Raji (cell line): ENCODE measurements around the gene ERMP1.

Experiments
- POLR2A ChIP-seq: IDR thresholded peaks from 2 replicates; pipeline ENCODE4 v1.6.1; 2011; ENCODE audit warnings: low read depth, low read length, control low read depth; ENCODE audit not compliant: insufficient read depth

ERMP1 gene, protein sequence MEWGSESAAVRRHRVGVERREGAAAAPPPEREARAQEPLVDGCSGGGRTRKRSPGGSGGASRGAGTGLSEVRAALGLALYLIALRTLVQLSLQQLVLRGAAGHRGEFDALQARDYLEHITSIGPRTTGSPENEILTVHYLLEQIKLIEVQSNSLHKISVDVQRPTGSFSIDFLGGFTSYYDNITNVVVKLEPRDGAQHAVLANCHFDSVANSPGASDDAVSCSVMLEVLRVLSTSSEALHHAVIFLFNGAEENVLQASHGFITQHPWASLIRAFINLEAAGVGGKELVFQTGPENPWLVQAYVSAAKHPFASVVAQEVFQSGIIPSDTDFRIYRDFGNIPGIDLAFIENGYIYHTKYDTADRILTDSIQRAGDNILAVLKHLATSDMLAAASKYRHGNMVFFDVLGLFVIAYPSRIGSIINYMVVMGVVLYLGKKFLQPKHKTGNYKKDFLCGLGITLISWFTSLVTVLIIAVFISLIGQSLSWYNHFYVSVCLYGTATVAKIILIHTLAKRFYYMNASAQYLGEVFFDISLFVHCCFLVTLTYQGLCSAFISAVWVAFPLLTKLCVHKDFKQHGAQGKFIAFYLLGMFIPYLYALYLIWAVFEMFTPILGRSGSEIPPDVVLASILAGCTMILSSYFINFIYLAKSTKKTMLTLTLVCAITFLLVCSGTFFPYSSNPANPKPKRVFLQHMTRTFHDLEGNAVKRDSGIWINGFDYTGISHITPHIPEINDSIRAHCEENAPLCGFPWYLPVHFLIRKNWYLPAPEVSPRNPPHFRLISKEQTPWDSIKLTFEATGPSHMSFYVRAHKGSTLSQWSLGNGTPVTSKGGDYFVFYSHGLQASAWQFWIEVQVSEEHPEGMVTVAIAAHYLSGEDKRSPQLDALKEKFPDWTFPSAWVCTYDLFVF

DNA sequence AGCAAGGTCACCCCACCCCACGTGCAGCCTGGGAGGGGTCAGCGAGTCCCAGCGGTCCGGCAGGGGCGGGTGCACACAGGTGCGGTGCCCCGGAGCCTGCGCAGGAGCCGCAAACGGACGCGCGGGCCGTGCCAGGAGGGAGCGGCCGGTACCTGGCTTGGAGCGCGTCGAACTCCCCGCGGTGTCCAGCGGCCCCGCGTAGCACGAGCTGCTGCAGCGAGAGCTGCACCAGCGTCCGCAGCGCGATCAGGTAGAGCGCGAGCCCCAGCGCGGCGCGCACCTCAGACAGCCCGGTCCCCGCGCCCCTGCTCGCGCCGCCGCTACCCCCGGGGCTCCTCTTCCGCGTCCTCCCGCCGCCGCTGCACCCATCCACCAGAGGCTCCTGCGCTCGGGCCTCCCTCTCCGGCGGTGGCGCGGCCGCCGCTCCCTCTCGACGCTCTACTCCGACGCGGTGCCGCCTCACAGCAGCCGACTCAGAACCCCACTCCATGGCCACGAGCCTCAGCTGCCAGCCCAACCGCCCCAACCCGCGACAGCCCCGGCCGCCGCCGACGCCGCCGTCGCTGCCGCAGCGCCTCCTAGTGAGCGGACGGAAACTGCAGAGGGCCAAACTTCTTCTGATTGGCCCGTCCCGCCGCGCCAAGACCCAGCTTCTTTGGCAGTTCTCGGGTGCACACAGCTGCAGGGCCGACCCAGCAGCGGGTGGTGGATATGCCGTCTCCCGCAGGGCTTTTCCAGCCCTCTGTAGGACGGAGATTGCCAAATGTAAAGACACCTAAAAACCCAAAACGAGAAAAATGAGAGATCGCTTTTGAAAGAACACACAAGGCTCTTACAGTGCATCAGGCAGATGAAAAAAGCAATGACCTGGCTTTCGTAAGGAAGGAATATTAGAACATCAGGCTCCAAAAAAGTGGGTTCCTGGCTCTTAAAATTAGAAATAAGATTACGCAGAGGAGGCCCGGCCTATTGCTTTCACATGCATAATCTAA is at the start of gene ERMP1:
ERMP1 (minus strand) TSS at position 580 of the 992 bp plus-strand sequence; CDS start at position 490, 90 bp downstream.
- TF ChIP-seq POLR2A, result peak; percentile 77

DNA sequence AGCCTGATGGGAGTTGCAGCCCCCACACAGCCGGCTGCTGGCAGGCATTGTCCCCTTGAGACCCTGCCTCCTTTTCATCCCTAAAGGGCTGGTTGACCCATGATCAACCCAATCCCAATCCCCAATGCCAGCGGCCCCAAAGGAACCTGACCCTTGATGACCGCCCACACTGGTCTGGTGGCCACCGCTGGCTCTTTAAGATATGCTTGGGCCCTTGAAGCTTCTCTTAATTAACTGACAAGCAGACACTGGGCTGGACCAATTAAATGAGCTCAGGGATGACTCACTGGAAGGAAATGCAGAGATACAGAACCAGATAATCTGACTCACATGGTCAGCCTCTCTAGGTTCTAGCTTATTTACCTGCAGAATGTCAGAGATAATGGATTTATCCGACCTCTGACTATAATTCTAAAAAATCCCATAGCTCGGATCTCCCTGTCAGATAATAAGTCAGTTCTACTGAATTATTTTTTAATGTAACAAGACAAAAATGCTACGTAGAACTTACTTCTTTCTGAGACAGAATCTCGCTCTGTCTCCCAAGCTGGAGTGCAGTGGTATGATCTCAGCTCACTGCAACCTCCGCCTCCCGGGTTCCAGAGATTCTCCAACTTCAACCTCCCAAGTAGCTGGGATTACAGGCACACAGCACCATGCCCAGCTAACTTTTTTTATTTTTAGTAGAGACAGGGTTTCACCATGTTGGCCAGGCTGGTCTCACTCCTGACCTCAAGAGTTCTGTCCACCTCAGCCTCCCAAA is 46.7 kb upstream of the ERMP1 start:
- no peak for TF ChIP-seq POLR2A

DNA sequence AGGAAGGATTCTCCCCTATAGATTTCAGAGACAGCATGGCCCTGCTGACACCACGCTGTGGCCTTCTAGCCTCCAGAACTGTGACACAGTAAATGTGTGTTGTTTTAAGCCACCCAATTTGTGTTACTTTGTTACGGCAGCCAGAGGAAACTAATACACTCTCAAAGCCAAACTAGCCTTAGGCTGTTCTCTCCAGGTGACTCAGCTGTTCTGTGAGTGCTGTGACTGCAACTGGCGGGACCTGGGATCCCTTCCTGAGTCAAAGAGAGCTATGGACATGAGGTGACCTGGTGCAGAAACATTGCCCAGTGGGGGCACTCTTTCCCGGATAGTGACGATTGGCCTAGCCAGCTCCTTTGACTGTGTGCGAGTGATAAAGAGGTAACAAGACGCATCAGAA is 43.8 kb upstream of the ERMP1 start:
- no peak for TF ChIP-seq POLR2A

DNA sequence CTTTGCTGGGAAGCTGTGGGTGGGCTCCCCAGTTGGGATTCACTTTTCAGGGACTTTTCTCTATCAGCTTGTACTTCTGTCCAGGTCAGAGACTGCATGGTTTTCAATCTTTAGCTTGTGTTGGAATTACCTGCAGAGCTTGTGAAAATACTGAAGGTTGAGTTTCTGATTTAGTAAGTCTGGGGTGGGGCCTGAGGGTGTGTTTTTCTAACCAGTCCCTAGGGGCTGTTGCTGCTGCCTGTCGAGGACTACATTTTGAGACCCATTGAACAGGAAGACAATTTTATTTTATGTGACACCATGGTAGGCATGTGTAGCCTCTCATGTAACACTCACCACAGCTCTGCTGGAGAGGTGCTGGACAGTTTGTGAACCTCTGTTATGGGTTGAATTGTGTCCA is 43.1 kb upstream of the ERMP1 start:
- no peak for TF ChIP-seq POLR2A

DNA sequence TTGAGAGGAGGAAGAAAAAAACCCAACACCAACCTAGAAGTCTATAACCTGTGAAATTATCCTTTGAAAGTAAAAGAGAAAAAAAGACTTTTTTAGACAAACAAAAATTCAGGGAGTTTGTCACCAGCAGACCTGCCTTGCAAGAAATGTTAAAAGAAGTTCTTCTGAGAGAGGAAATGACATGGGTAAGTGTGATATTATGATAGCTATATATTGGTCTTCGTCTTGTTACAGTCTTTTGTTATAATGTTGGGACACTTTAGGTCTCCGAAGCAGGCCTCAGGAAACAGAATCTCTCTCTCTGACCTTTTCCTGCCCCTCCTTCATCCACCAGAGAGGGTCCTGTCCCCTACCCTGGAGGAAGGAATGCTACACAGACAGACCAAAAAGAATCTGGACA is 41.1 kb upstream of the ERMP1 start:
- no peak for TF ChIP-seq POLR2A

DNA sequence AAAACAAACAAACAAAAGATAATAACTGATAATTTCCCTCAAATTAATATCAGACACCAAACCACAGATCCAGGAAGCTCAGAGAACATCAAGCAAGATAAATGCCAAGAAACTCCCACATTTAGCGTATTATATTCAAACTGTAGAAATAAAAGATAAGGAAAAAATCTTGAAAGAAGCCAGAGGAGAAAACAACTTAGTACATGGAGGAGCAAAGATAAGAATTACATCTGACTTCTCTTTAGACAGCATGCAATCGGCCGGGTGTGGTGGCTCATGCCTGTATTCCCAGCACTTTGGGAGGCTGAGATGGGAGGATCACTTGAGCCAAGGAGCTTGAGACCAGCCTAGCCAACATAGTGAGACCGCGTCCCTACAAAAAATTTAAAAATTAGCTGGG is 40.5 kb upstream of the ERMP1 start:
- TF ChIP-seq POLR2A, result no peak

DNA sequence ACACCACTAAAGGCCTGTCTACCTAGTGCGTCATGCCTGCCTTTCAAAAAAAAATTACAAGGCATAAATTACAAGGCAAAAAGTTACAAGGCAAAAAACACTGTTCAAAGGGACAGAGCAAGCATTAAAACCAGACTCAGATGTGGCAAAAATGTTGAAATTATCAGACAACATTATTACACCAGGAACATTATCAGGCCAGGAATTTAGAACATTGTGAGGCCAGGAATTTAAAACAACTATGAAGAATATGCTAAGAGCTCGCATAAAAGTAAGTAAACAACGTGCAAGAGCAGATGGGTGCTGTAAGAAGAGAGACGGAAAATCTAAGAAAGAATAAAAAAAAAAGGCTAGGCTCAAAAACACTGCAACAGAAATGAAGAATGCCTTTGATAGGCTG is 39.6 kb upstream of the ERMP1 start:
- TF ChIP-seq POLR2A, result no peak

DNA sequence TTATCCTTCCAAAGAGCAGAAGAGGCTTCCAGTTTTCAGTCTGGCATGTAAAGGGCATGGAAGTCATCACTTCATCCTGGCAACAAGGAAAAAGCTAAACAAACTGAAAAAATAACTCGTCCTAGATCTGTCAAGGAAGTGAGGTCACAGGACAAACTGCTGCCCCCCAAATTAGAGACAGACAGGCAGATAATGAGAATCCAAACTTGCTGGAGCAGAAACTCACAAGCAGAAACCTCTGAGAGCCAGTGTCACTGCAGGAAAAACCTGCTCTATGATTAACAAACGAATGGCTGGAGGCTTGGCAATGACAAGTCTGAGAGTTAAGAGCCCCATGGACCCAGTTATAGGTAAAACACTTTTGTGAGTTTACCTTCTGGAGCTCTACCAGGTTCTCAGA is 38.9 kb upstream of the ERMP1 start:
- TF ChIP-seq POLR2A, result no peak

DNA sequence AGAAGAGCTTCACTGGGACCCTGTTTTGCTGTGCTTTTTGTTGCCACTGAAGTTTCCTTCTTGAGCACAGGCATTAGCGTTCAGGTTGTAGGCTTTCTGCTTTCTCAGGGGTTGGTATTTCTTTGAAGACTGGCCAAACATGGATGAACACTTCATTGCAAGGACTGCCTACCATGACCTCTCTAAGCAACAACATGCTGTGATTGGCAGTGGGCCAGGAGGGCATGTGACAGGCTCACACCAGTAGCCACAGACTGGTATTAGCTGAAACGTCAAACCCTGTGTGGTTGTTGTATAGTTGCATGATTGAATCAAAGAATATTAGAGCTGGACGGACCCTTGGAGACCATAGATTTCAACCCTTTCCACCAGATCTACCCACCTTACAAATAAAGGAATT is 37.8 kb upstream of the ERMP1 start:
- TF ChIP-seq POLR2A, result no peak

DNA sequence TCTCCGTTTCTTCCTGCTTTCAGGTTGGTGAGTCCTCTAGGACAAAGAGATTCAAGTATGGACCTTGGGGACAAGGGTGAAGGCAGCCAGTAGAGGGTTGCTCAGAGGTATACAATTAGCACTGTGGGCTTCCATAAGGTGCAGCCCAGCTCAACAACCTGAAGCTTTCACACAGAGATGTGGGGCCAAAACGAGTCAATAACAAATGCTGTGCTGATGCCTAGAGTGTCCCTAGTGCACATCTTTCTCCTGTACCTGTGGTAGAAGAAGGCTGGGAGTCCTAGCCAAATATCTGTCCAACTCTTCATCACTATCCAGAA is 37.1 kb upstream of the ERMP1 start:
- no peak for TF ChIP-seq POLR2A

DNA sequence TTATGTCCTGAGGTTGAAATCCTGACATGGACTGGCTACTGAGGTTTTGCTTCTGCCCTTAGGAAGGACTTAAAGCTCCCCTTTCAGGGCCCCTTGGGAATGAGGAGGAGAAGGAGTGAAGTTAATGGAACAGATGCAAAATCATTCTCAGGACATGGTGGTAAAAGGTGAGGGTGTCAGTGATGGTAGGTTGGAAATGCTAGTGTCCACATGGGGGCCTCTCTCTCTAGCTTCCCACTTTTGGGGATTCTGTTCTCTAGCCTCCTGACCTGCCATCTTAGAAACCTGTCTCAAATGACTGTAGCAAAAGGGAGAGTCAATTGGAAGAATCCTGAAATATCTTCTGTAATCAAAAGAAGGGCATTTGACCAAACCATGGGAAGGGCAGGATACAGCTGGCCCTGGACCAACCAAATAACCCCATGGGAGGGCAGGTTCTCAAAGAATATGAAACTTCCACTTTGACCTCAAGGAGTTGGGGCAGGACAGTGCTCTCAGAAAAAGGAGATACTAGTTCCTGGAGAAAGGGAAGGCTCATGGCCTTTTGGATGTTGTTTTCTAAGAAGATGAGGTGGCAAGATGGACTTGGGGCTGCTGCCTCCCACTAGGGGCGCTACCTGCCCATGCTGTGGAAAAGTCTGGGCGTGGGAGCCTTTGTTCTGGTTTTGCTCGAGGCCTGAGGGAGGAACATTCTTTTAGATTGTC is 36.5 kb upstream of the ERMP1 start:
- TF ChIP-seq POLR2A, result no peak

DNA sequence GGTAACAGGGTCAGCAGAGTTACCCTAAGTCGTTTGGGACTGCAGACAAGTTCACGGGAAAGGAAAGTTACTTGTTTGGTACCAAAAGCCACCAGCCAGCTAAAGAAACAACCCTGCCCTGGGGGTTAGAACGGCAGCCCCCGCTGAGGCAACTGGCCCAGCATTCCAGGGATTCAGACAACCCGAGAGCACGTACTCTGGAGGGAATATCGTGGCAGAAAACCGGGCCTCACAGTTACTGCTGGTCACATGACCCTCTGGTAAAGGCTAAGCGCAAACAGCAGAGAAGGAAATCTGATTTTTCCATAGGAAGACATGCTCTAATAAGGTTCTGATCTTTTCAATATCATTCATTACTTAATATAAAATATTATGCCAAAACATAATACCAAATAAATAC is 35.3 kb upstream of the ERMP1 start:
- no peak for TF ChIP-seq POLR2A

DNA sequence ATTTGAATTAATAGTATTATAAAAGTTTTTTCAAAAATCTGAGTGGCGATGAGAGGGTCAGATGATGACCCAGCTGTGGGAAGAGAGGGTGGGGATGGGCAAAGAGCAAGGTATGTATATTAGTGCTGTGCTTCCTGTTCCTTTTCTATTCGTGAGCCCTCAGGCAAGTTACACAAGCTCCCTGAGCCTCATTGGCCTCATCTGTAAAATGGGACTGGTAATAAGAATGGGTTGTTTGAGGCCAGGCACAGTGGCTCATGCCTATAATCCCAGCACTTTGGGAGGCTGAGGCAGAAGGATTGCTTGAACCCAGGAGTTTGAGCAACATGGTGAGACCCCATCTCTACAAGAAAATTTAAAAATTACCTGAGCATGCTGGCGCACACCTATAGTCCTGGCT is 33.8 kb upstream of the ERMP1 start:
- TF ChIP-seq POLR2A, result no peak

DNA sequence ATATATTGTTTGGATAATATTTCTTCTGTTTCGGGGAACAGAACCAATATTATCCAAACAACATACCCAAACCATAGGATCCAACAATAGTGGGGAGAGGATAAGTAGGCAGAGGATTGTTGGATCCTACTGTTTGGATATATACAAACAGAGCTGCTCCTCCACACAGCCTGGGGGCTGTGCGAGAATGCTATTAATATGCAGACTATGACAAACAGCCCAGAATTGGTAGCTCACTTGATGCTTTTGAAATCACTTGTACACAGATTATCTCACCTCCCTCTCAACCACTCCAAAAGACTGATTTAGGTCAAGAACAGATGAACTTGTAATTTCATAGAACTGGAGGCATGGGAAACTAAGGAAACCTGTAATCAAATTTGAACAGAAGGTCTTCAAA is 33.4 kb upstream of the ERMP1 start:
- no peak for TF ChIP-seq POLR2A
